HepG2 (cell line): ENCODE measurements around the gene SV2B. TPM values are rescaled to one million over a fixed set of nuclear protein-coding genes. Genes with fewer than 3 reads are reported as not detected.
A peak's percentile ranks its signal among the peaks of the same experiment; 100 is the strongest.

Experiments used
- ATAC-seq: fragments of 200-7000 bp; cut with Tn5 transposase; 3 replicates; pipeline ENCODE4 v1.9.1; 2020; ENCODE audit warnings: mild to moderate bottlenecking, moderate library complexity
- BruUV-seq: library from RNA; stranded (reverse); fragments of 400-500 nt; replicated peaks from 2 replicates; lab custom pipeline; 2021; lab: Mats Ljungman, UMichigan
- CTCF ChIA-PET: fragments of 300-600 bp; formaldehyde crosslinking; extraction: SDS; loops from one replicate; lab custom pipeline; 2021; ENCODE audit warnings: low total read pairs, inconsistent platforms, low intra/inter-chr PET ratio; lab: Yijun Ruan, JAX
- POLR2A ChIA-PET: fragments of 350-600 bp; sonication (Branson Sonifier 250); formaldehyde crosslinking; loops from one replicate; lab custom pipeline; 2020; ENCODE audit warnings: antibody characterized with exemption, inconsistent platforms; lab: Yijun Ruan, JAX
- DNase-seq: peaks from one replicate; pipeline ENCODE4 v3.0.0-alpha.2; 2015; ENCODE audit warnings: low spot score
- FAIRE-seq: peaks from 3 replicates; lab custom pipeline; 2011; peaks lifted over from hg19 to GRCh38; lab: Jason Lieb, UNC
- H2AFZ ChIP-seq: one replicate; pipeline ENCODE4 v1.6.1; 2011; ENCODE audit warnings: low read length, inconsistent platforms
- H3K27ac ChIP-seq: fragments of 300-600 bp; 3 replicates; pipeline ENCODE4 v1.8.0; 2011; ENCODE audit warnings: mixed run types, mild to moderate bottlenecking, mixed read lengths, low read length, inconsistent platforms; ENCODE audit not compliant: insufficient read depth; ENCODE audit errors: extremely low read length
- H3K27me3 ChIP-seq, 2 experiments: fragments of 200-600 bp in 1 of 2; 2 replicates in 1 of 2; 3 replicates in 1 of 2; pipeline versions ENCODE4 v1.6.0 to v1.8.0; 2011; ENCODE audit warnings: low read length in 2 of 2, mild to moderate bottlenecking in 2 of 2, moderate library complexity in 2 of 2, inconsistent platforms in 1 of 2; ENCODE audit not compliant: insufficient read depth in 2 of 2, control insufficient read depth in 1 of 2
- H3K36me3 ChIP-seq, 2 experiments: fragments of 200-600 bp in 1 of 2; replicated peaks in 1 of 2; 2 replicates in 1 of 2; 3 replicates in 1 of 2; pipeline versions ENCODE4 v1.5.1 to v1.8.0; 2011; ENCODE audit warnings: low read length in 2 of 2, inconsistent platforms in 1 of 2; ENCODE audit not compliant: insufficient read depth in 2 of 2, control insufficient read depth in 1 of 2
- H3K4me1 ChIP-seq: 2 replicates; pipeline ENCODE4 v1.5.1; 2012; ENCODE audit warnings: low read length, inconsistent platforms; ENCODE audit not compliant: insufficient read depth
- H3K4me2 ChIP-seq: 2 replicates; pipeline ENCODE4 v1.6.0; 2011; ENCODE audit warnings: low read depth, low read length, inconsistent platforms
- H3K4me3 ChIP-seq, 3 experiments: fragments of 200-600 bp in 1 of 3; sonication (generic), shearing (Covaris generic) in 1 of 3; replicated peaks in 1 of 3; 2 replicates each; pipeline ENCODE4 v1.5.1; 2011 to 2016; ENCODE audit warnings: low read length in 3 of 3, inconsistent platforms in 2 of 3, low read depth in 2 of 3, mild to moderate bottlenecking in 2 of 3, control low read depth in 1 of 3, mixed read lengths in 1 of 3; ENCODE audit not compliant: insufficient read depth in 1 of 3
- H3K79me2 ChIP-seq: one replicate; pipeline ENCODE4 v1.6.1; 2011; ENCODE audit warnings: low read length, inconsistent platforms; ENCODE audit not compliant: insufficient read depth
- H3K9ac ChIP-seq: 2 replicates; pipeline ENCODE4 v1.6.0; 2011; ENCODE audit warnings: mild to moderate bottlenecking, low read depth, low read length, inconsistent platforms; ENCODE audit not compliant: insufficient read depth
- H3K9me3 ChIP-seq: 2 replicates; pipeline ENCODE4 v1.5.1; 2012; ENCODE audit warnings: mild to moderate bottlenecking, low read length
- H4K20me1 ChIP-seq: 2 replicates; pipeline ENCODE4 v1.6.0; 2011; ENCODE audit warnings: inconsistent platforms, mild to moderate bottlenecking, low read length, moderate library complexity; ENCODE audit not compliant: insufficient read depth
- CREB1 ChIP-seq, 2 experiments: fragments of 450-650 bp in 1 of 2; IDR thresholded peaks; 2 replicates each; pipeline ENCODE4 v1.6.1; 2016 to 2017; ENCODE audit warnings: control low read depth in 1 of 2, mild to moderate bottlenecking in 1 of 2, missing compliant biosample characterization in 1 of 2, missing genetic modification characterization in 1 of 2
- HOXA3 ChIP-seq: sonication (generic); formaldehyde crosslinking; IDR thresholded peaks from 2 replicates; pipeline ENCODE4 v1.5.0; 2020; ENCODE audit warnings: missing genetic modification reagents
- SIN3A ChIP-seq: IDR thresholded peaks from 2 replicates; pipeline ENCODE4 v1.6.1; 2011; ENCODE audit warnings: low read depth, mild to moderate bottlenecking, control low read depth, low read length, borderline replicate concordance
- YY1 ChIP-seq: IDR thresholded peaks from 2 replicates; pipeline ENCODE4 v1.6.1; 2011; ENCODE audit warnings: low read length, low read depth, moderate library complexity, mild to moderate bottlenecking; ENCODE audit not compliant: insufficient read depth, insufficient replicate concordance
- ZBTB21 ChIP-seq: sonication (generic); formaldehyde crosslinking; IDR thresholded peaks from 2 replicates; pipeline ENCODE4 v1.4.0; 2020; ENCODE audit warnings: missing genetic modification reagents
- WGBS: methylation state at CpG from one replicate; pipeline ENCODE4 v1.1.6; 2017; ENCODE audit warnings: low lambda C conversion rate; 5-methylcytosine and 5-hydroxymethylcytosine counted together
- in situ Hi-C: cut with HindIII; loops from 2 replicates; pipeline ENCODE4 v1.10.0; 2017; ENCODE audit warnings: low pct_unique_long_range_greater_than_20kb; ENCODE audit not compliant: extremely low pct_ligation_motif_present
- intact Hi-C: fragments of 100-400 bp; cut with micrococcal nuclease; formaldehyde crosslinking; loops from one replicate; pipeline ENCODE4 v1.10.0; 2022; ENCODE audit not compliant: unreplicated experiment
- polyA plus RNA-seq, 8 experiments: library from polyadenylated mRNA; depleted of rRNA in 3 of 8; stranded (reverse) in 7 of 8; unstranded in 1 of 8; fragments of >200 nt; fragmentation: Illumina TruSeq in 4 of 8; extraction: Trizol in 4 of 8; gene quantifications; 2 replicates each; pipeline versions ENCODE4 v1.2.1 to v1.2.3, GENCODE V29; 2011 to 2016; ENCODE audit warnings: low read depth in 4 of 8, missing spikeins in 1 of 8, mixed read lengths in 1 of 8; ENCODE audit not compliant: insufficient read depth in 1 of 8
- total RNA-seq, 5 experiments: library from RNA; depleted of rRNA; stranded (reverse); fragments of >200 nt; fragmentation: Illumina TruSeq; extraction: Trizol; gene quantifications; 2 replicates each; pipeline ENCODE4 v1.2.3, GENCODE V29; 2016; ENCODE audit warnings: low read depth in 1 of 5
- TF ChIP-seq, protein P1 (sequence below): sonication (generic); formaldehyde crosslinking; IDR thresholded peaks from 2 replicates; pipeline ENCODE4 v1.4.0; 2020; ENCODE audit warnings: missing genetic modification reagents, mild to moderate bottlenecking, borderline replicate concordance
- TF ChIP-seq, protein P2 (sequence below): sonication (generic); formaldehyde crosslinking; IDR thresholded peaks from 2 replicates; pipeline ENCODE4 v1.5.0; 2020; ENCODE audit warnings: mild to moderate bottlenecking, missing genetic modification reagents, moderate library complexity

Gene SV2B
- total and polyA plus RNA-seq, 2 of the 13 experiments (the other 11 are each of a cell fraction or from before 2014, with no cell fraction given): not detected

DNA sequence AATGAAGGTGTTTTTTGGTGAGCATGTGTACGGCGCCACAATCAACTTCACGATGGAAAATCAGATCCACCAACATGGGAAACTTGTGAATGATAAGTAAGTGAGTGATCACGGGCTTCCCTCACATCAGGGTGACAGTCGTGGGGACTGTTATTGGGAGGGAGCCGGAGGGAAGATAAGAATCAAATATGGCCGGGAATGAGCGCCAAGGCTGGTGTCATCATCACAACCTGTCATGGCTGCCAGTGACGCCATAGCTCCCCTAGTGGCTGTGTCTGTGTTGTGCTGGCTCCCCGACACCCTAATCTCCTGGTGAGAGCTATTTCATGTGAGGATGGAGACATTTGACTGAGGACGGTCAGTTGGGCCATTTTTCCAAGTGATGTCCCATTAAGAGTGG is 168.5 kb downstream of the SV2B start:
- CTCF ChIA-PET: no interaction called here
- Histone ChIP-seq H4K20me1 (no peaks in the 10 kb centered on the region), H3K4me3 (no peak overlapping the region), H3K79me2 (no peaks in the 10 kb centered on the region), H3K4me2 (no peak overlapping the region), H2AFZ (no peak overlapping the region), H3K27ac (no peak overlapping the region), H3K4me1 (no peaks in the 10 kb centered on the region), H3K9me3 (no peaks in the 10 kb centered on the region), H3K27me3 (peaks cover 0 to 12% of the 10 kb centered on the region in 2 experiments; a peak in 3 of 5 replicates), H3K9ac (no peak overlapping the region), H3K36me3 (no peaks in the 10 kb centered on the region)
- POLR2A ChIA-PET: no interaction called here
- intact Hi-C loops (no loop called here), in situ Hi-C loops (loop anchor here (25.0 kb wide), 1 partner anchor 331 kb away; the partner anchor contains the start of genes HDDC3 and UNC45A)
- TF ChIP-seq HOXA3 (CRISPR knock-in tag) (peak; percentile 64), SIN3A (no peak), ZBTB21 (CRISPR knock-in tag) (peak; percentile 45; the same call in 1 of the 2 replicates), CREB1 (IDR thresholded peaks at IDR 0.05) (peak; percentile 43; the same call in 1 of the 2 replicates), CREB1 (CRISPR knock-in tag; IDR thresholded peaks at IDR 0.05) (no peak), YY1 (peak; percentile 58)
- TF ChIP-seq, protein P1, sequence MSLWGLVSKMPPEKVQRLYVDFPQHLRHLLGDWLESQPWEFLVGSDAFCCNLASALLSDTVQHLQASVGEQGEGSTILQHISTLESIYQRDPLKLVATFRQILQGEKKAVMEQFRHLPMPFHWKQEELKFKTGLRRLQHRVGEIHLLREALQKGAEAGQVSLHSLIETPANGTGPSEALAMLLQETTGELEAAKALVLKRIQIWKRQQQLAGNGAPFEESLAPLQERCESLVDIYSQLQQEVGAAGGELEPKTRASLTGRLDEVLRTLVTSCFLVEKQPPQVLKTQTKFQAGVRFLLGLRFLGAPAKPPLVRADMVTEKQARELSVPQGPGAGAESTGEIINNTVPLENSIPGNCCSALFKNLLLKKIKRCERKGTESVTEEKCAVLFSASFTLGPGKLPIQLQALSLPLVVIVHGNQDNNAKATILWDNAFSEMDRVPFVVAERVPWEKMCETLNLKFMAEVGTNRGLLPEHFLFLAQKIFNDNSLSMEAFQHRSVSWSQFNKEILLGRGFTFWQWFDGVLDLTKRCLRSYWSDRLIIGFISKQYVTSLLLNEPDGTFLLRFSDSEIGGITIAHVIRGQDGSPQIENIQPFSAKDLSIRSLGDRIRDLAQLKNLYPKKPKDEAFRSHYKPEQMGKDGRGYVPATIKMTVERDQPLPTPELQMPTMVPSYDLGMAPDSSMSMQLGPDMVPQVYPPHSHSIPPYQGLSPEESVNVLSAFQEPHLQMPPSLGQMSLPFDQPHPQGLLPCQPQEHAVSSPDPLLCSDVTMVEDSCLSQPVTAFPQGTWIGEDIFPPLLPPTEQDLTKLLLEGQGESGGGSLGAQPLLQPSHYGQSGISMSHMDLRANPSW (CRISPR knock-in tag): no peak
- TF ChIP-seq, protein P2, sequence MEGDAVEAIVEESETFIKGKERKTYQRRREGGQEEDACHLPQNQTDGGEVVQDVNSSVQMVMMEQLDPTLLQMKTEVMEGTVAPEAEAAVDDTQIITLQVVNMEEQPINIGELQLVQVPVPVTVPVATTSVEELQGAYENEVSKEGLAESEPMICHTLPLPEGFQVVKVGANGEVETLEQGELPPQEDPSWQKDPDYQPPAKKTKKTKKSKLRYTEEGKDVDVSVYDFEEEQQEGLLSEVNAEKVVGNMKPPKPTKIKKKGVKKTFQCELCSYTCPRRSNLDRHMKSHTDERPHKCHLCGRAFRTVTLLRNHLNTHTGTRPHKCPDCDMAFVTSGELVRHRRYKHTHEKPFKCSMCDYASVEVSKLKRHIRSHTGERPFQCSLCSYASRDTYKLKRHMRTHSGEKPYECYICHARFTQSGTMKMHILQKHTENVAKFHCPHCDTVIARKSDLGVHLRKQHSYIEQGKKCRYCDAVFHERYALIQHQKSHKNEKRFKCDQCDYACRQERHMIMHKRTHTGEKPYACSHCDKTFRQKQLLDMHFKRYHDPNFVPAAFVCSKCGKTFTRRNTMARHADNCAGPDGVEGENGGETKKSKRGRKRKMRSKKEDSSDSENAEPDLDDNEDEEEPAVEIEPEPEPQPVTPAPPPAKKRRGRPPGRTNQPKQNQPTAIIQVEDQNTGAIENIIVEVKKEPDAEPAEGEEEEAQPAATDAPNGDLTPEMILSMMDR (CRISPR knock-in tag): 0 out of 2 replicates have a peak, but pooled peaks have one; percentile 13
- FAIRE-seq (no peak), ATAC-seq (no peak), DNase-seq (no peak)
- 66% methylated on average over 10 of the region's 11 CpGs for WGBS
- BruUV-seq: no TSS peak
